T-helper 2 cell treated with Interferon-gamma antibody and Interleukin-4, amounts not matched to agents 100 ng/mL and 5 ng/mL, for 36 hours (primary cell): ENCODE measurements around the gene CADPS. TPM values are rescaled to one million over a fixed set of nuclear protein-coding genes. Genes with fewer than 3 reads are reported as not detected.

Experiments used
- intact Hi-C: fragments of 100-400 bp; cut with micrococcal nuclease; formaldehyde crosslinking; loops from one replicate; pipeline ENCODE4 v1.15.1; 2023
- total RNA-seq: library from RNA; stranded (reverse); gene quantifications from 2 replicates; pipeline ENCODE4 v1.2.3, GENCODE V29; 2022

The CADPS gene
- total RNA-seq, 1 donor from 2014 or later: not detected

DNA sequence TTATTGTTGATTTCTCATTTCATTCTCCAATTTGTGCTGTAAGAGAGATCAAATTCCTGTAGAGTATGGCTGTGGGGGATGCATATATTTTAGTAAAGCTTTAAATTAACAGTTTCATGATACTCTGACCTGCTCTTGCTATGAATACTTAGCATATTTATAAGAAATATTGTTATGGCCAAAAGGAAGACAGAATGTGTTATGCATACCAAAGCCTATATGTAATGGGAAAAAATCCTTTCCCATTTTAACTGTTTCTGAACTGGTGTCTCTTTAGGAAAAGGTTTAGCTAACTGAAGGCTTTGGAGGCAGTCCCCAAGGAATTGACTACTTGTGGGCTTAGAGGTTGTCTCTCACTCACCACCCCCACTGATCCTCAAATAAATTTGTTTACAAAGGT lies 59.2 kb downstream of the CADPS start:
- intact Hi-C loops: no loop called here

- intact Hi-C loops: no loop called here
These were observed 62.6 kb downstream of the CADPS start for GRCh38 chr3:62812631-62813030.

DNA sequence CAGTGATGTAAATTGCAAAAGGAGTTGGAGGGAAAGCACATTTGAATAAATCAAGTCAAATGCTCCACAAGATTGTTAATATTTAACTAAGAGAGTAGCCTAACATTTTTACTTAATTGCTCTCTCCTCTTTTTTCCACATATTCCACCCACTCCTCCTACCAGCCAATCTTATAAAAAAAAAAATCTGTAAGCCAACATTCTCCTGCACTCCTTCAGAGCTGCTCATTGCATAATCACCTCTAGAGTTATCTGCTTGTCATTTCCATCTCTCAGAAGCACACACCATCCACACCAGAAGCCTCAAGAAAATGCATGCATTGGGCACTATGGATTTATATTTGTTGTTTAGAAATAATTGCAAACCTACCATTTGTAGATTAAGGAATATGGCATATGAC lies 64.1 kb downstream of the CADPS start:
- intact Hi-C loops: no loop called here

DNA sequence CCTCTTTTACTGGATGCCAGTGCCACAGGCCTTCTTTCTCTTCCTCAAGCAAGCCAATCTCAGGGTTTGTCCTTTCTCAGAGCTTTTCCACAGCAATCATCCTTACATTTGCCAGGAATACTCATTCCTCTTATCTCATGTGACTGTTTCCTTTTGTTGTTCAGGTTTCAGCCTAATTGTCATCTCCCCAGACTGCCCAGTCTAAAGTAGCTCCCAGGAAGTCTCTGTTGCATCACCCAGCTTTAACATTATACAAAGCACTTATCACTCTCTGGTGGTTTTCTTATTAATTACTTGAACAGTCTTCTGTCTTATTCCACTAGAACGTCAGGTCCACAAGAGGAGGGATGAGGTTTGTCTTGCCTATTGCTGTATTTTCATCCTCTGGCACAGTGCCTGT lies 65.8 kb downstream of the CADPS start:
- intact Hi-C loops: no loop called here

GRCh38 chr3:62805580-62806277 lies 69.5 kb downstream of the CADPS start:
- intact Hi-C loops: no loop called here

DNA sequence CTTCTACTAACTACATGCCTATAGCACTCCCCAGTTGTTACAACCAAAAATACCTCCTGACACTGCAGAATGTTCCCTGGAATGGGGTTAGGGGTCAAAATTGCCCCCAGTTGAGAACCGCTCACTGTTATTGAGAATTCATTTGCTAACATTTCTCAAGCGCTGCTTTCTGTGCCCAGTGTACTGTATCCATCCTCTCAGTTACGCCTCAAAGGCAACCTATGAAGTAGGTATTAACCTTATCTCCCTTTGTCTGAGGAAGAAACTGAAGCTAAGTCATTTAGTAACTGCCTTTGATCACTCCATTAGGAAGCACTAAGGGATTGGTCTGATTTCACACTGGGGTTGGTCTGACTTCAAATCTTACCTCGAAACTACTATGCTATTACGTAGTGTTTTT lies 70.1 kb downstream of the CADPS start:
- intact Hi-C loops: no loop called here

DNA sequence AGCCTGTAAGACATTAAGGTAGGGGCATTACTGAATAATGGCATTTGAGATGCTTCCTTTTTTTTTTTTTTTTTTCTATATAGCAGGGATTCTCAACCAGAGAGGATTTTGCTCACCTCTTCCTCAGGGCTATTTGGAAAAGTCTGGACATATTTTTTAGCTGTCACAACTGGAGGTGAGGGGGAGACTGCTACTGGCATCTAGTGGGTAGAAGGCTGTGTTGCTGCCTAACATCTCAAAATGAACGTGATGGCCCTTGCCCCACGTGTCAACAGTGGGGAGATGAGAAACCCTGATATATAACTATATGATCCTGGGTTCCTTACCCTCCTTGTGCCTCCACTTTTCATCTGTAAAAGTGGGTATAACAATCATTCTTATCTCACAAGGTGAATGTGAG lies 71.9 kb downstream of the CADPS start:
- intact Hi-C loops: no loop called here

DNA sequence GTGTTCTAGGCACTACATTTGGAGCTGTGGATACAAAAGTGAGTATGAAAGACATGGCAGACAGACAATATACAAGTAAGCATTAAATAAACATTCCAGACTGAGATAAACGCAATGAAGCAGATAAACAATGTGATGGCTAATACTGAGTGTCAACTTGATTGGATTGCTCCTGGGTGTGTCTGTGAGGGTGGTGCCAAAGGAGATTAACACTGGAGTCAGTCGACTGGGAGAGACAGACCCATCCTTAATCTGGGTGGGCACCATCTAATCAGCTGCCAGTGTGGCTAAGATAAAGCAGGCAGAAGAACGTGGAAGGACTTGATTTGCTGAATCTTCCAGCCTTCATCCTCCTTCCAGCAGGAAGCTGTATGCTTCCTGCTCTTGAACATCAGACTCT lies 77.2 kb downstream of the CADPS start:
- intact Hi-C loops: no loop called here

GRCh38 chr3:62797132-62797531 lies 78.1 kb downstream of the CADPS start:
- intact Hi-C loops: no loop called here

DNA sequence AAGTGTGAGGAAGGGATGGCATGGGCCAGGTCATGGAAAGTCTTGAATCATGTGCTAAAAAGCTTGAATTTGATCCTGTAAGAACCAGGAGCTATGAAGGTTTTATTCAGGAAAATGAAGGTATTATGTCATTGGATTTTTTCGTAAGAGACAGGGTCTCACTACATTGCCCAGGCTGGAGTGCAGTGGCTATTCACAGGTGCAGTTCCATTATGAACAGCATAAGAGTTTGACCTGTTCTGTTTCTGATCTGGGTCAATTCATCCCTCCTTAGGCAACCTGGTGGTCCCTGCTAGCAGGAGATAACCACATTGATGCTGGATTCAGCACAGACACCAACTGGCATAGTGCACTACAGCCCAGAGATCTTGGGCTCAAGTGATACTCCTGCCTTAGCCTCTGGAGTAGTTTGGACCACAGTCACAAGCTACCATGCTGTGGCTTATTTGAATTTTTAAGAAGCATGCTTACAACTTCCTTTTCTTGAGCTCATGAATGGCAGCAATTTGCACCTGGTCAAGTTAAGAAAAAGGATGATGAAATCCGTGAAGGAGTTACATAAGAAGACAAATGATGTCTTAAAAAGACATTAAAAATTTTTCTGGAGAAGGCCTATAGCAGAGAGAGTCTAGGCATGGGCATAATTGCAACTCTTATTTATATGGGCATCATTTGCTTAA lies 79.1 kb downstream of the CADPS start:
- intact Hi-C loops: no loop called here

DNA sequence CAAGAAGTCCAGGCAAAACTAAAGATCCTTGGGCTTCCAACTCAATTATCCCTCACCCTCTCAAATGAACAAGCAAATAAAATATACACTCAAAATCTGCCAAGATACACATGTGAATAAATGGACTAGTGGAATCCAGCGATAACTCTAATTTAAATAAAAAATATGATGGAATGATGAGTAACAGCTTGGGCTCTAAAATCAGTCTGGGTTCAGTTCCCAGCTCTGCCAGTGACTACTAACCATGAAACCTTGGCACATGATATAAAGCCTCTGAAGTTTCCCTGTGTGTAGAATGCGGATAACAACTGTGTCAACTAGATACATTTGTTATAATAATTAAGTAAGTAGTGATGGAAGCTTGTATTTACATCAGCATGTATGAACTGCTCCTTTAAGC lies 81.3 kb downstream of the CADPS start:
- intact Hi-C loops: no loop called here

- intact Hi-C loops: no loop called here
These were observed 89.8 kb downstream of the CADPS start for GRCh38 chr3:62785384-62785783.

GRCh38 chr3:62781121-62781520 lies 94.1 kb downstream of the CADPS start:
- intact Hi-C loops: no loop called here

- intact Hi-C loops: no loop called here
These were observed 97.5 kb downstream of the CADPS start for GRCh38 chr3:62777674-62778073.

- intact Hi-C loops: no loop called here
These were observed 98.1 kb downstream of the CADPS start for GRCh38 chr3:62777130-62777529.

GRCh38 chr3:62774221-62774620 lies 101.0 kb downstream of the CADPS start:
- intact Hi-C loops: no loop called here

GRCh38 chr3:62771331-62772072 lies 103.7 kb downstream of the CADPS start:
- intact Hi-C loops: no loop called here

DNA sequence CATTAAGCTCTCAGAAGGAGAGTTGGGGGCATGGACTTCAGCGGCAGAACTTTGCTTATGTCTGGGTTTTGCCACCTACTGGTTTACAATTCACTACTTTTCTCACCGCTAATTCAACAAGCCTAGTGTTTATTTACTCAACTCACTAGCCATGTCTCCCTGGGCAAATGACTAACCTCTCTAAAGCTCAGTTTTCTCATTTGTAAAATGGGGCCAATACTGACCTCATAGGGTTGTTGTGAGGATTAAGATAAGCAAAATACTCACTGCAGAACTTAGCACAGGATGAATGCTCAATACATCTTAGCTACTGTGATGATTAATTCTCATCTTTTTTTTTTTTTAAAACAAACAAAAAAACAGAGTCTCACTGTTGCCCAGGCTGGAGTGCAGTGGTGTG lies 106.3 kb downstream of the CADPS start:
- intact Hi-C loops: no loop called here

DNA sequence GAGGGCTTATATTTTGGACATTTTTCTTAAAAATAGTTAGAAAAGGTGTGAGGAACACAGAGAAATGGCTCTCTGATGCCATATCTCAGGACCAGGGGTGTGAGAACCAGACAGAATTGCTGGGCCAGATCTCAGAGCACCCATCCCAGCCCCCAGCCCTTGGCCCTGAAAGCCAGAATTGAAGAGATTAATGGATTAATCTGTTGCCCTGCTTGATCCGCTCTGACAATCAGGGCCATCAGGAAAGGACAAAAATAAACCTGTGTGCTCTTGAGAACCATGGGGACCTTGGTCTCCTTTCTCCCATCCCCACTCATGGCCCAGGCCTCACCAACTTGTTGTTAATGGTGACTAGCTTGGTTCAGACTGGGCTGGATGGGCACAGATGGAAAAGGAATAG lies 113.5 kb downstream of the CADPS start:
- intact Hi-C loops: no loop called here

GRCh38 chr3:62761311-62761710 lies 113.9 kb downstream of the CADPS start:
- intact Hi-C loops: no loop called here

- intact Hi-C loops: no loop called here
These were observed 116.7 kb downstream of the CADPS start for GRCh38 chr3:62758296-62759066.

GRCh38 chr3:62757045-62757444 lies 118.2 kb downstream of the CADPS start:
- intact Hi-C loops: no loop called here
